ENCODE measurements around the gene RALY. TPM values are rescaled to one million over a fixed set of nuclear protein-coding genes. Genes with fewer than 3 reads are reported as not detected.

RALY gene
- polyA plus RNA-seq, 2 of the 4 experiments (the other 2 are of a cell fraction) = 63.4 to 102 TPM

DNA sequence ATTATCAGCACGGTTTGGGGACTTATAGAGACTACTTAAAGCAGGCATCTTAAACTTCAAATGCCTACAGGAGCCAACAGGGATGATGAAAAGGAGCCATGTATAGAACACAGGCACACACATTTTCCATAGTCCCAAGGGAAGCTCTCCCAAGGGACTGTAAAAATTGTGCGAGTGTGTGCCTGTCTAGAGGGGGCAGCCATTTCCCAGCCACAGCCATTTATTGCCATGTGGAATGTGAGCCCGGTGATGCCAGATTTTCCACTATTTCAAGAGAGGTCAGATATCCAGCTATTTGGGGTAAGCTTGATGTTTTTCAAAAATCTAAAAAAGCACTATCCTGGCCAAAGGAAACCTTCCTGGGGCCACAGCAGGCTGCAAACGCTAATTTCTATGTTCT lies 24.1 kb upstream of the RALY start:
- no peak for ATAC-seq
- ChIA-PET CTCF (no interaction called here), POLR2A (no interaction called here)
- 46% methylated on average over 4 of the region's 4 CpGs for WGBS (ENCODE audit: missing lambda C conversion rate)
- no peak for FAIRE-seq
- H3K4me1 ChIP-seq = no peaks in the 10 kb centered on the region
- H3K4me2 ChIP-seq = no peak overlapping the region
- no peak overlapping the region for H3K27ac ChIP-seq
- TF ChIP-seq ATOH8 (CRISPR knock-in tag; IDR thresholded peaks at IDR 0.05; ENCODE audit: low read depth) (no peak), FOSL2 (IDR thresholded peaks at IDR 0.05) (no peak), FOSL2 (CRISPR knock-in tag; IDR thresholded peaks at IDR 0.05) (no peak), NFE2L2 (conservative IDR thresholded peaks at IDR 0.05; ENCODE audit: low read length) (no peak), CHD2 (IDR thresholded peaks at IDR 0.05; ENCODE audit: low read length, partially characterized antibody) (no peak), CBX2 (IDR thresholded peaks at IDR 0.05; ENCODE audit: borderline replicate concordance, low read depth) (no peak), ZSCAN20 (CRISPR knock-in tag; IDR thresholded peaks at IDR 0.05) (no peak), HMGXB4 (CRISPR knock-in tag; IDR thresholded peaks at IDR 0.05; ENCODE audit: borderline replicate concordance) (no peak), HOXB5 (CRISPR knock-in tag; IDR thresholded peaks at IDR 0.05) (no peak), E2F6 (IDR thresholded peaks at IDR 0.05; ENCODE audit: borderline replicate concordance, low read depth) (no peak)
- TF ChIP-seq, protein P1, sequence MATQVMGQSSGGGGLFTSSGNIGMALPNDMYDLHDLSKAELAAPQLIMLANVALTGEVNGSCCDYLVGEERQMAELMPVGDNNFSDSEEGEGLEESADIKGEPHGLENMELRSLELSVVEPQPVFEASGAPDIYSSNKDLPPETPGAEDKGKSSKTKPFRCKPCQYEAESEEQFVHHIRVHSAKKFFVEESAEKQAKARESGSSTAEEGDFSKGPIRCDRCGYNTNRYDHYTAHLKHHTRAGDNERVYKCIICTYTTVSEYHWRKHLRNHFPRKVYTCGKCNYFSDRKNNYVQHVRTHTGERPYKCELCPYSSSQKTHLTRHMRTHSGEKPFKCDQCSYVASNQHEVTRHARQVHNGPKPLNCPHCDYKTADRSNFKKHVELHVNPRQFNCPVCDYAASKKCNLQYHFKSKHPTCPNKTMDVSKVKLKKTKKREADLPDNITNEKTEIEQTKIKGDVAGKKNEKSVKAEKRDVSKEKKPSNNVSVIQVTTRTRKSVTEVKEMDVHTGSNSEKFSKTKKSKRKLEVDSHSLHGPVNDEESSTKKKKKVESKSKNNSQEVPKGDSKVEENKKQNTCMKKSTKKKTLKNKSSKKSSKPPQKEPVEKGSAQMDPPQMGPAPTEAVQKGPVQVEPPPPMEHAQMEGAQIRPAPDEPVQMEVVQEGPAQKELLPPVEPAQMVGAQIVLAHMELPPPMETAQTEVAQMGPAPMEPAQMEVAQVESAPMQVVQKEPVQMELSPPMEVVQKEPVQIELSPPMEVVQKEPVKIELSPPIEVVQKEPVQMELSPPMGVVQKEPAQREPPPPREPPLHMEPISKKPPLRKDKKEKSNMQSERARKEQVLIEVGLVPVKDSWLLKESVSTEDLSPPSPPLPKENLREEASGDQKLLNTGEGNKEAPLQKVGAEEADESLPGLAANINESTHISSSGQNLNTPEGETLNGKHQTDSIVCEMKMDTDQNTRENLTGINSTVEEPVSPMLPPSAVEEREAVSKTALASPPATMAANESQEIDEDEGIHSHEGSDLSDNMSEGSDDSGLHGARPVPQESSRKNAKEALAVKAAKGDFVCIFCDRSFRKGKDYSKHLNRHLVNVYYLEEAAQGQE (IDR thresholded peaks at IDR 0.05) = no peak
- no peak for DNase-seq (ENCODE audit: low read depth in 1 of 2, low spot score in 1 of 2)
- H3K9me3 ChIP-seq = peaks cover 6% of the 10 kb centered on the region; the same call in 2 of the 3 replicates
- no peak overlapping the region for H3K4me3 ChIP-seq

- DNase-seq (ENCODE audit: low read depth in 1 of 2, low spot score in 1 of 2) (no peak), FAIRE-seq (no peak), ATAC-seq (no peak)
- no peak overlapping the region for H3K4me2 ChIP-seq
- H3K4me3 ChIP-seq = no peak overlapping the region
- ChIA-PET POLR2A (no interaction called here), CTCF (no interaction called here)
- H3K9me3 ChIP-seq = peaks cover 6% of the 10 kb centered on the region; the same call in 2 of the 3 replicates
- 82% methylated on average over 2 of the region's 2 CpGs for WGBS (ENCODE audit: missing lambda C conversion rate)
- no peak overlapping the region for H3K27ac ChIP-seq
- no peaks in the 10 kb centered on the region for H3K4me1 ChIP-seq
- no peak for TF ChIP-seq PBX3 (IDR thresholded peaks at IDR 0.05)
- TF ChIP-seq ZC3H11A (IDR thresholded peaks at IDR 0.05) = no peak
- TF ChIP-seq FOSL2 (IDR thresholded peaks at IDR 0.05) = no peak
- no peak for TF ChIP-seq FOSL2 (CRISPR knock-in tag; IDR thresholded peaks at IDR 0.05)
- no peak for TF ChIP-seq KDM5A (IDR thresholded peaks at IDR 0.05)
- no peak for TF ChIP-seq ZNF302 (CRISPR knock-in tag; IDR thresholded peaks at IDR 0.05)
- no peak for TF ChIP-seq SMC3 (IDR thresholded peaks at IDR 0.05)
- TF ChIP-seq NPAS2 (CRISPR knock-in tag; IDR thresholded peaks at IDR 0.05; ENCODE audit: borderline replicate concordance) = no peak
- TF ChIP-seq ESRRA (IDR thresholded peaks at IDR 0.05; ENCODE audit: borderline replicate concordance, low read length) = no peak
- no peak for TF ChIP-seq RFX5 (IDR thresholded peaks at IDR 0.05)
- TF ChIP-seq RNF2 (IDR thresholded peaks at IDR 0.05; ENCODE audit: borderline replicate concordance, low read depth) = no peak
- no peak for TF ChIP-seq CBX8 (IDR thresholded peaks at IDR 0.05)
- no peak for TF ChIP-seq MAZ (IDR thresholded peaks at IDR 0.05; ENCODE audit: borderline replicate concordance, low read depth, low read length)
- TF ChIP-seq TP53 (CRISPR knock-in tag; IDR thresholded peaks at IDR 0.05) = no peak
- no peak for TF ChIP-seq GATA3 (IDR thresholded peaks at IDR 0.05; ENCODE audit: borderline replicate concordance)
- no peak for TF ChIP-seq POLR2A (IDR thresholded peaks at IDR 0.05; ENCODE audit: low read length)
- no peak for TF ChIP-seq CBX2 (IDR thresholded peaks at IDR 0.05; ENCODE audit: borderline replicate concordance, low read depth)
- TF ChIP-seq NFE2L2 (conservative IDR thresholded peaks at IDR 0.05; ENCODE audit: low read length) = no peak
- no peak for TF ChIP-seq HOXB5 (CRISPR knock-in tag; IDR thresholded peaks at IDR 0.05)
- TF ChIP-seq FOXS1 (CRISPR knock-in tag; IDR thresholded peaks at IDR 0.05) = no peak
- TF ChIP-seq MAFK (IDR thresholded peaks at IDR 0.05; ENCODE audit: partially characterized antibody) = no peak
These were observed 23.5 kb upstream of the RALY start for GRCh38 chr20:33970229-33970628.
